GM12878 (cell line): ENCODE data around the gene TTYH3. TPM values are rescaled to one million over a fixed set of nuclear protein-coding genes. Genes with fewer than 3 reads are reported as not detected.

Experiments used
- ATAC-seq: fragments of 200-7000 bp; cut with Tn5 transposase; 3 replicates; pipeline ENCODE4 v1.9.1; 2020; ENCODE audit warnings: mild to moderate bottlenecking, moderate library complexity
- BruUV-seq: library from RNA; stranded (reverse); fragments of 400-500 nt; replicated peaks from 2 replicates; lab custom pipeline; 2021; lab: Mats Ljungman, UMichigan
- CTCF ChIA-PET: fragments of 300-600 bp; sonication (Branson Sonifier 250); formaldehyde crosslinking; extraction: SDS; loops from one replicate; lab custom pipeline; 2021; ENCODE audit warnings: inconsistent platforms; lab: Yijun Ruan, JAX
- POLR2A ChIA-PET: fragments of 350-600 bp; formaldehyde crosslinking; extraction: SDS; loops from one replicate; lab custom pipeline; 2021; ENCODE audit warnings: inconsistent platforms; lab: Charles Lee
- RAD21 ChIA-PET: fragments of 300-600 bp; sonication (Branson Sonifier 250); formaldehyde crosslinking; loops from one replicate; lab custom pipeline; 2023; ENCODE audit warnings: antibody characterized with exemption; ENCODE audit not compliant: unreplicated experiment; lab: Charles Lee
- SMC1A ChIA-PET: fragments of 300-600 bp; sonication (Branson Sonifier 250); formaldehyde crosslinking; loops from one replicate; lab custom pipeline; 2023; ENCODE audit not compliant: unreplicated experiment, uncharacterized antibody; lab: Charles Lee
- DNase-seq: peaks from one replicate; pipeline ENCODE4 v3.0.0-alpha.2; 2011; ENCODE audit warnings: low read depth, low spot score
- FAIRE-seq: peaks from 3 replicates; lab custom pipeline; 2011; peaks lifted over from hg19 to GRCh38; lab: Jason Lieb, UNC
- H2AFZ ChIP-seq: 2 replicates; pipeline ENCODE4 v1.6.0; 2011; ENCODE audit warnings: low read depth, low read length, control low read depth; ENCODE audit not compliant: control insufficient read depth
- H3K27ac ChIP-seq: 2 replicates; pipeline ENCODE4 v1.5.1; 2011; ENCODE audit warnings: control low read depth; ENCODE audit not compliant: control insufficient read depth, insufficient read depth
- H3K27me3 ChIP-seq, 2 experiments: replicated peaks in 1 of 2; 2 replicates each; pipeline versions ENCODE4 v1.6.0 to v1.6.1; 2011; ENCODE audit warnings: low read length in 1 of 2; ENCODE audit not compliant: control insufficient read depth in 2 of 2, insufficient read depth in 2 of 2
- H3K36me3 ChIP-seq, 2 experiments: 2 replicates each; pipeline ENCODE4 v1.5.1; 2011; ENCODE audit warnings: low read length in 1 of 2; ENCODE audit not compliant: control insufficient read depth in 2 of 2, insufficient read depth in 2 of 2
- H3K4me1 ChIP-seq: 2 replicates; pipeline ENCODE4 v1.6.1; 2011; ENCODE audit warnings: mild to moderate bottlenecking, low read length, moderate library complexity, mixed read lengths; ENCODE audit not compliant: control insufficient read depth, insufficient read depth
- H3K4me2 ChIP-seq: 2 replicates; pipeline ENCODE4 v1.6.0; 2011; ENCODE audit warnings: control low read depth; ENCODE audit not compliant: control insufficient read depth, insufficient read depth
- H3K4me3 ChIP-seq: fragments of 200-600 bp; sonication (generic); 2 replicates; pipeline ENCODE4 v1.5.1; 2016
- H3K79me2 ChIP-seq: 2 replicates; pipeline ENCODE4 v1.6.0; 2011; ENCODE audit warnings: low read length; ENCODE audit not compliant: control insufficient read depth, insufficient read depth
- H3K9ac ChIP-seq: 2 replicates; pipeline ENCODE4 v1.8.0; 2011; ENCODE audit warnings: low read length, control low read depth, mixed read lengths; ENCODE audit not compliant: control insufficient read depth, insufficient read depth
- H3K9me3 ChIP-seq: replicated peaks from 3 replicates; pipeline ENCODE4 v1.5.1; 2011; ENCODE audit warnings: mild to moderate bottlenecking, low read length; ENCODE audit not compliant: control insufficient read depth, insufficient read depth
- H4K20me1 ChIP-seq: 2 replicates; pipeline ENCODE4 v1.6.0; 2011; ENCODE audit not compliant: control insufficient read depth, insufficient read depth
- FOXK2 ChIP-seq: fragments of 450-650 bp; IDR thresholded peaks from 2 replicates; pipeline ENCODE4 v1.6.1; 2017; ENCODE audit warnings: mild to moderate bottlenecking, moderate library complexity
- NRF1 ChIP-seq: conservative IDR thresholded peaks from 2 replicates; pipeline ENCODE4 v1.6.1; 2011; ENCODE audit warnings: mild to moderate bottlenecking, low read depth, low read length, improper control_type of control experiment
- REST ChIP-seq: IDR thresholded peaks from 2 replicates; pipeline ENCODE4 v1.6.1; 2012; ENCODE audit warnings: mild to moderate bottlenecking, low read depth, low read length
- WGBS: methylation state at CpG from one replicate; pipeline ENCODE4 v1.1.6; 2016; ENCODE audit warnings: low lambda C conversion rate; ENCODE audit not compliant: insufficient replicate concordance, insufficient coverage; ENCODE audit errors: missing lambda C conversion rate; 5-methylcytosine and 5-hydroxymethylcytosine counted together
- in situ Hi-C: fragments of 300-500 bp; cut with MboI; formaldehyde crosslinking; loops from 9 replicates; pipeline ENCODE4 v1.14.3; 2018; ENCODE audit warnings: mixed read lengths
- intact Hi-C: fragments of 100-400 bp; cut with micrococcal nuclease; formaldehyde crosslinking; loops from one replicate; pipeline ENCODE4 v1.14.2; 2022; ENCODE audit not compliant: unreplicated experiment
- polyA plus RNA-seq, 11 experiments: library from polyadenylated mRNA; depleted of rRNA in 4 of 11; unstranded in 6 of 11; stranded (reverse) in 5 of 11; fragments of >200 nt; fragmentation: Nextera tagmentation in 4 of 11; fragmentation: Illumina TruSeq in 1 of 11; extraction: Ambion mirVana in 4 of 11; extraction: Trizol in 1 of 11; gene quantifications; 1 replicate in 1 of 11; 2 replicates in 10 of 11; pipeline versions ENCODE4 v1.2.1 to v1.2.3, GENCODE V29; 2011 to 2016; ENCODE audit warnings: inconsistent platforms in 2 of 11, missing spikeins in 2 of 11, low read depth in 1 of 11
- total RNA-seq, 4 experiments: library from RNA; depleted of rRNA in 3 of 4; stranded (reverse); fragments of >200 nt in 3 of 4; fragmentation: Illumina TruSeq in 1 of 4; extraction: Trizol in 1 of 4; gene quantifications; 2 replicates each; pipeline versions ENCODE4 v1.2.1 to v1.2.3, GENCODE V29; 2013 to 2021

The TTYH3 gene
- total and polyA plus RNA-seq, 10 of the 15 experiments (the other 5 are each of a cell fraction or from before 2014, with no cell fraction given) = 0.79 to 71.4 (median 10.5) TPM

GRCh38 chr7:2606539-2606936 lies 25.2 kb upstream of the TTYH3 start:
- Histone ChIP-seq H3K9me3 (no peaks in the 10 kb centered on the region), H3K79me2 (no peaks in the 10 kb centered on the region), H3K4me1 (peaks cover 10% of the 10 kb centered on the region), H3K36me3 (no peaks in the 10 kb centered on the region), H2AFZ (no peak overlapping the region), H3K9ac (no peak overlapping the region), H3K4me3 (no peak overlapping the region), H3K27me3 (no peaks in the 10 kb centered on the region), H4K20me1 (no peaks in the 10 kb centered on the region), H3K4me2 (no peak overlapping the region), H3K27ac (no peak overlapping the region)
- BruUV-seq = no TSS peak
- TF ChIP-seq REST = no peak
- TF ChIP-seq FOXK2 = no peak
- TF ChIP-seq NRF1 = no peak
- SMC1A ChIA-PET = no interaction called here
- intact Hi-C loops (no loop called here), in situ Hi-C loops (no loop called here)
- FAIRE-seq (no peak), ATAC-seq (no peak), DNase-seq (no peak)
- CTCF ChIA-PET = interaction anchor here (1.2 kb wide), 1 partner anchor 45 kb away, joined by 3 read pairs; no protein-coding TSS in a partner anchor
- POLR2A ChIA-PET = no interaction called here
- RAD21 ChIA-PET = no interaction called here
- WGBS = 83% methylated on average over 15 of the region's 16 CpGs
